CD4-positive, alpha-beta T cell treated with Interleukin-21 for 1 hour (primary cell): ENCODE results near the gene SUGCT.
"Not testable (repeated sequence)": the region's sequence is repeated elsewhere in the genome, so short reads cannot be mapped to it uniquely, and the experiment has no call there.

ENCODE experiments used
- DNase-seq: peaks from one replicate; pipeline ENCODE4 v3.0.0-alpha.2; 2020

Gene SUGCT

GRCh38 chr7:40586197-40586596 is 451.4 kb downstream of the SUGCT start:
- DNase-seq: no peak

- no peak for DNase-seq
Observed at GRCh38 chr7:40587419-40587818, 452.6 kb downstream of the SUGCT start.

GRCh38 chr7:40595129-40595528 is 460.3 kb downstream of the SUGCT start:
- DNase-seq: no peak

GRCh38 chr7:40595832-40596231 is 461.0 kb downstream of the SUGCT start:
- DNase-seq: no peak

GRCh38 chr7:40597517-40597916 is 462.7 kb downstream of the SUGCT start:
- DNase-seq: no peak

- DNase-seq: no peak
Observed at GRCh38 chr7:40598915-40599314, 464.1 kb downstream of the SUGCT start.

- no peak for DNase-seq
Observed at GRCh38 chr7:40599836-40600235, 465.0 kb downstream of the SUGCT start.

- not testable (repeated sequence) for DNase-seq
Observed at GRCh38 chr7:40602351-40602750, 467.5 kb downstream of the SUGCT start.

- DNase-seq: no peak
Observed at GRCh38 chr7:40604601-40605438, 470.0 kb downstream of the SUGCT start.

- DNase-seq: no peak
Observed at GRCh38 chr7:40608321-40609075, 473.7 kb downstream of the SUGCT start.

GRCh38 chr7:40610461-40610860 is 475.7 kb downstream of the SUGCT start:
- DNase-seq: no peak

GRCh38 chr7:40611095-40611871 is 476.5 kb downstream of the SUGCT start:
- no peak for DNase-seq

- DNase-seq: no peak
Observed at GRCh38 chr7:40612298-40612697, 477.5 kb downstream of the SUGCT start.

GRCh38 chr7:40619647-40620046 is 484.8 kb downstream of the SUGCT start:
- no peak for DNase-seq

GRCh38 chr7:40621592-40621998 is 486.8 kb downstream of the SUGCT start:
- DNase-seq: no peak

GRCh38 chr7:40622941-40623501 is 488.2 kb downstream of the SUGCT start:
- no peak for DNase-seq

GRCh38 chr7:40623863-40624262 is 489.1 kb downstream of the SUGCT start:
- DNase-seq: no peak

GRCh38 chr7:40627361-40627760 is 492.6 kb downstream of the SUGCT start:
- DNase-seq: not testable (repeated sequence)

- DNase-seq: no peak
Observed at GRCh38 chr7:40629891-40630290, 495.1 kb downstream of the SUGCT start.

GRCh38 chr7:40634118-40634517 is 499.3 kb downstream of the SUGCT start:
- DNase-seq: no peak

GRCh38 chr7:40638545-40639320 is 503.9 kb downstream of the SUGCT start:
- no peak for DNase-seq

GRCh38 chr7:40640566-40640965 is 505.8 kb downstream of the SUGCT start:
- no peak for DNase-seq
